Progenitor cell of endocrine pancreas (in vitro differentiated cells): ENCODE measurements around the gene MIER2. TPM values are rescaled to one million over a fixed set of nuclear protein-coding genes. Genes with fewer than 3 reads are reported as not detected.

Experiments
- DNase-seq: peaks from one replicate; pipeline ENCODE4 v3.0.0; 2021; ENCODE audit warnings: low spot score; ENCODE audit not compliant: unreplicated experiment
- H3K27ac Mint-ChIP-seq: 2 replicates; pipeline ENCODE4 v1.8.0; 2021; ENCODE audit warnings: mild to moderate bottlenecking, moderate library complexity, mixed read lengths
- H3K27me3 Mint-ChIP-seq: 2 replicates; pipeline ENCODE4 v1.8.0; 2021; ENCODE audit warnings: mixed read lengths
- H3K36me3 Mint-ChIP-seq: 2 replicates; pipeline ENCODE4 v1.8.0; 2022; ENCODE audit warnings: mixed read lengths; ENCODE audit not compliant: insufficient read depth
- H3K4me1 Mint-ChIP-seq: 2 replicates; pipeline ENCODE4 v1.8.0; 2021; ENCODE audit warnings: low read depth, mixed read lengths
- H3K4me3 Mint-ChIP-seq: 2 replicates; pipeline ENCODE4 v1.8.0; 2021; ENCODE audit warnings: low read depth, mild to moderate bottlenecking, moderate library complexity, mixed read lengths
- H3K9me3 Mint-ChIP-seq: 2 replicates; pipeline ENCODE4 v1.8.0; 2021; ENCODE audit warnings: low read depth, mixed read lengths
- CTCF ChIP-seq: fragments of 200-600 bp; sonication (generic); IDR thresholded peaks from one replicate; pipeline ENCODE4 v1.5.0; 2021; ENCODE audit warnings: antibody characterized with exemption, mild to moderate bottlenecking; ENCODE audit not compliant: unreplicated experiment
- total RNA-seq: library from RNA; stranded (reverse); gene quantifications from 2 replicates; pipeline ENCODE4 v1.2.1, GENCODE V29; 2021

Gene MIER2
- total RNA-seq, 1 donor from 2014 or later, result 46.7 TPM

DNA sequence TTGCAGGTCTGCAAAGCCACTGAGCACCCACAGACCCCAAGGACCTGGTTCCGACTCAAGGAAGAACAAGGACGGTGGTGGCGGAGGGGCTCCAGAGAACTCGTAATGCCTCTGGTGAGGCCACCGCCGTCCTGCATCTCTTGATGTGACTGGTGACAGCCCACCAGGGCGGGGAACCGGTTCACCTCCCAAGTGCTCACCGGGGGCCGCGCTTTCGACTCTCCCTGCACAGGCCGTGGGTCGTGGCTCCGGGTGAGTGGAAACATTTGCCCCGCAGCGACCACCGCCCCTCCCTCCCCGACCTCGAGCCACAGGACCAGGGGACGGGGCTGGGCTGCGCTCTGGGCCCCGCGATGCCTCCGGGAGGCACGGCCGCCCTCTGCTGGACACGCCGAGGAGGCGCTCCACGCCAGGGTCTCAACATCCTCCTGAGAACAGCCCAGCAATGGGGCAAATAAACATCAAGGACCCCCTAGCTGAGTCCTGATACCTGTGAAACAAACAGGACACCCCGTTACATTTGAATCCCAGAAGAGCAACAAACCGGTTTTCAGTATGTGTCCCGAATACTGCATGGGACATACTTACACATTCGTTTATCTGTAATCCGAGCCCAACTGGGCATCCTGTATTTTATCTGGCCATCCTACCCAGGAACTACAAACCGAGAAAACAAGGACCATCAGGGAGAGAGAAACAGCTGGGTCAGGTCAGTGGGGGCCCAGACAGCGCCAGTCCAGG is 49.5 kb downstream of the MIER2 start:
- peak; percentile 48 for DNase-seq
- Mint-ChIP-seq H3K4me3 (no peak overlapping the region), H3K4me1 (peaks cover 2% of the 10 kb centered on the region), H3K9me3 (no peaks in the 10 kb centered on the region), H3K27ac (no peak overlapping the region), H3K36me3 (no peaks in the 10 kb centered on the region), H3K27me3 (peaks cover 29% of the 10 kb centered on the region)
- TF ChIP-seq CTCF, result peak; percentile 90

DNA sequence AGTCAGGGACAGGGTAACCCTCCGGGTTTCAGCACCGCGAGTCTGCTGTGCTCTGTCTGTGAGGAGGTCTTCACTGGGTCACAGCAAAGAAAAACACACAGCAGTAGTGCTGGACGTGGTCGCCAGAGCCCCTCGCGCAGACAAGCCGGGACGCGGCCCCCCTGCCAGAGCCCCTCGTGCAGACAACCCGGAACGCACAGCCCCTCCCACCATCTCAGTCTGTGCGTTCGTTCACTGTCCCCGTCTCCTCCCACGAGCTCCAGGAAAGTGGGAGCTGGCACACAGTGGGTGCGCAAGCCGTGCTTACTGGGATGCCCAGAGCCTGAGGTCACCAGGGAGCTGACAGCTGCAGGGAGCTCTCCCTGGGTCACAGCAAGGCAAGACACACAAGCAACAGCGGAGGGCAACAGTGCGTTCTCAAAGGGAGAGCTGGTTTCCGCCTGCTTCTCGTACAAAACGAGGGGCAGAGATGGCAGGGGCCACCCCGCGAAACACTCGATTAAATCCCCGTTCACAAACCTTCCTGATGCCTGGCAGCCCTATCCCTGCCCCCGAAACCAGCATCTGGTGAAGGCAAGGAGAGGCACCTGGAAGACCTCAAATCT is 50.2 kb downstream of the MIER2 start:
- Mint-ChIP-seq H3K4me1 (peaks cover 7% of the 10 kb centered on the region), H3K27ac (no peak overlapping the region), H3K36me3 (no peaks in the 10 kb centered on the region), H3K9me3 (no peaks in the 10 kb centered on the region), H3K4me3 (no peak overlapping the region), H3K27me3 (peaks cover 29% of the 10 kb centered on the region)
- DNase-seq, result no peak
- no peak for TF ChIP-seq CTCF

GRCh38 chr19:293436-294110 is 51.0 kb downstream of the MIER2 start:
- Mint-ChIP-seq H3K36me3 (no peaks in the 10 kb centered on the region), H3K9me3 (no peaks in the 10 kb centered on the region), H3K4me1 (peaks cover 11% of the 10 kb centered on the region), H3K27ac (no peak overlapping the region), H3K4me3 (no peak overlapping the region), H3K27me3 (peaks cover 29% of the 10 kb centered on the region)
- DNase-seq, result no peak
- no peak for TF ChIP-seq CTCF

- Mint-ChIP-seq H3K27me3 (peaks cover 29% of the 10 kb centered on the region), H3K4me1 (peaks cover 15% of the 10 kb centered on the region), H3K27ac (no peak overlapping the region), H3K4me3 (no peak overlapping the region), H3K36me3 (no peaks in the 10 kb centered on the region), H3K9me3 (no peaks in the 10 kb centered on the region)
- DNase-seq, result no peak
- TF ChIP-seq CTCF, result no peak
These were observed 51.6 kb downstream of the MIER2 start for GRCh38 chr19:292951-293350.

DNA sequence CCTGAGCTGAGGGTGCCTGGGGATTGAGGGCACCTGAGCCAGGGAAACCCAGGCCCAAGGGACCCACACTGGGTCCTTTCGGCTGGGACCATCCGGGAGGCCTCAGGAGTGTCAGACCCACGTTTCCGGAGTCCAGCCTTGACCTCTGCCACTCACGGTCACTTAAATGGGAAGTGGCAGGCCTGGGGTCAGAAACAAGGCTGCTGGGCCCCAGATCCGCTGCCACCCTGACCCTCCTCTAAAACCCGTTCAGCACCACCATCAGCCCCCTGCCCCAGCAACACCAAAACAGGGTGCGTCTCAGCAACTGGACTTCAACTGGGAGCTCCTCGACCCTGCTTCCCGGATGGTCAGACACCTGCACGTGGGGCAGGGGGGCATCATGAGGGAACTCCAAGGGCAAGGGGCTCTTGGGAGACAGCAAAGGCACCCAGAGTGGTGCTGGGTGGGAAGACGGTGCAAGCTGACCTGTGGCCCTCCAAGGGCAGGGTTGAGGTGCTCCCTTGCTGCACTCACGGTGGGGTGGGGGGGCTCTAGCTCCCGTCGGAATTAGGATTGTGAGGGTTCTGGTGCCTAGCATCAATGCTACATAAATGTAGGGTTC is 52.2 kb downstream of the MIER2 start:
- DNase-seq, result no peak
- Mint-ChIP-seq H3K9me3 (no peaks in the 10 kb centered on the region), H3K36me3 (no peaks in the 10 kb centered on the region), H3K4me3 (no peak overlapping the region), H3K27ac (peak overlapping the region; percentile 86), H3K4me1 (peaks cover 15% of the 10 kb centered on the region), H3K27me3 (peaks cover 29% of the 10 kb centered on the region)
- no peak for TF ChIP-seq CTCF
